ENCODE data around the gene ABRAXAS1.

ABRAXAS1 gene

GRCh38 chr4:83449009-83449408, 35.9 kb downstream of the ABRAXAS1 start:
- DNase-seq, result no peak

GRCh38 chr4:83440899-83441298, 44.0 kb downstream of the ABRAXAS1 start:
- DNase-seq, result no peak

- no peak for DNase-seq
These were observed 44.6 kb downstream of the ABRAXAS1 start for GRCh38 chr4:83440148-83440814.

- no peak for DNase-seq
These were observed 46.2 kb downstream of the ABRAXAS1 start for GRCh38 chr4:83438719-83439118.

GRCh38 chr4:83436680-83437079, 48.2 kb downstream of the ABRAXAS1 start:
- no peak for DNase-seq

- no peak for DNase-seq
These were observed 53.7 kb downstream of the ABRAXAS1 start for GRCh38 chr4:83431200-83431599.

- DNase-seq, result no peak
These were observed 66.7 kb downstream of the ABRAXAS1 start for GRCh38 chr4:83418211-83418610.

GRCh38 chr4:83417566-83417965, 67.3 kb downstream of the ABRAXAS1 start:
- DNase-seq, result no peak

GRCh38 chr4:83413676-83414075, 71.2 kb downstream of the ABRAXAS1 start:
- no peak for DNase-seq

All from DMS 273 treated with DMSO at 0.1 percent for 48 hours (cell line).